ENCODE results near the gene LMX1B. TPM values are rescaled to one million over a fixed set of nuclear protein-coding genes. Genes with fewer than 3 reads are reported as not detected.

Gene LMX1B
- total RNA-seq, 1 donor from 2014 or later, result 0.71 TPM

- no peak for ATAC-seq
- no peak for DNase-seq (ENCODE audit: low spot score)
- intact Hi-C loops (cut with DNase I), result no loop called here
Measured at GRCh38 chr9:126669108-126669507, 55.4 kb downstream of the LMX1B start.

- ATAC-seq (no peak), DNase-seq (ENCODE audit: low spot score) (no peak)
- intact Hi-C loops (cut with DNase I), result no loop called here
Measured at GRCh38 chr9:126670270-126670669, 56.5 kb downstream of the LMX1B start.

- ATAC-seq, result peak; percentile 71
- DNase-seq (ENCODE audit: low spot score), result no peak
- intact Hi-C loops (cut with DNase I), result no loop called here
Measured at GRCh38 chr9:126671381-126671831, 57.7 kb downstream of the LMX1B start.

DNA sequence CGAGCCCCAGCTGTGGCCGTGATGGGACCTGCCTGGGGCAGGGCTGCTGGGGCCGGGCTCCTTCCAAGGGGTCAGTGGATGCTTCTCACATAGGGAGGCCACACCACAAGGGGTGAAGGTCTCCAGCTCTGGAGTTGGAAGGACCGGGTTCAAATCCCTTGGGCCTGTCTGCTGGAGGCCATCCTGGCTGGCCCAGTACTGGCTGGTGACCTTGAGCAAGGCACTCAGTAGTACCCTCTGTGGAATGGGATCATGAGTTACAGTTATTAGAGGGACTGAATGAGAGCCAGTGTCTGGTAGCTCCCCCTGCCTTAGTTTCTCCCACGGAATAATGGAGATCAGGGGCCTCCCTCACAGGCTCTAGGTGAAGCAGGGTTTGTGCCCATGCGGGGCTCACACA is 58.3 kb downstream of the LMX1B start:
- ATAC-seq (peak; percentile 26), DNase-seq (ENCODE audit: low spot score) (no peak)
- intact Hi-C loops (cut with DNase I), result no loop called here

DNA sequence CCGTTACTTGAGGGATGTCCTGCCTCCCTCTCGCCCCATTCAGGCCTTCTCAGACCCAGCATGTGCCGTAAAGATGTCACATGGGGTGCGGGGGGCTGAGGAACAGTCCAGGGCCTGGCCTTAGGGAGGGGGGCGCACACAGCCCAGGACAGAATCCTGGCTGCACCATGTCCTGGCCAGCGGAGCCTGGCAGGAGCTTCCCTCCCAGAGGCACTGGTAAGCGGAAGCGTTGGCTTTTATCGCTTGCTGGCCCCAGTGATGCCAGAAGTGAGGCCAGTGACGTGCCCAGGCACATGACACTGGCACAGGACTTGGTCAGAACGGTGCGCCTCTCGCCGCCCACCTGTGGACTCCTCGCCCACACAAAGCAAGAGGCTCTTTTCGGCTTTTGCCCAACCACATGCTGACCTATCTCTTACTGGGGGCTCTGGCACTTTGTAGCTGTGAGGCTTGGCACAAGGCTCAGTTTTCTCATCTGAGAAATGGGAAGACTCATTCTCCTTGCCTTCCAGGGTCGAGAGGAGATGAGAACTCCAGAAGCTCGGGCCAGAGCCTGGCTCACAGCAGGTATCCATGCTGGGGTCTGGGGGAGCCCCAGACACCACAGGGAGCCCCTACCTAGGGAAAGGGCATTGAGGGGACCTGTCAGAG is 59.0 kb downstream of the LMX1B start:
- DNase-seq (ENCODE audit: low spot score), result no peak
- intact Hi-C loops (cut with DNase I), result no loop called here
- no peak for ATAC-seq

GRCh38 chr9:126673689-126674364 is 60.1 kb downstream of the LMX1B start:
- intact Hi-C loops (cut with DNase I), result no loop called here
- ATAC-seq, result no peak
- no peak for DNase-seq (ENCODE audit: low spot score)

GRCh38 chr9:126674365-126675146 is 60.8 kb downstream of the LMX1B start:
- intact Hi-C loops (cut with DNase I), result no loop called here
- no peak for ATAC-seq
- no peak for DNase-seq (ENCODE audit: low spot score)

DNA sequence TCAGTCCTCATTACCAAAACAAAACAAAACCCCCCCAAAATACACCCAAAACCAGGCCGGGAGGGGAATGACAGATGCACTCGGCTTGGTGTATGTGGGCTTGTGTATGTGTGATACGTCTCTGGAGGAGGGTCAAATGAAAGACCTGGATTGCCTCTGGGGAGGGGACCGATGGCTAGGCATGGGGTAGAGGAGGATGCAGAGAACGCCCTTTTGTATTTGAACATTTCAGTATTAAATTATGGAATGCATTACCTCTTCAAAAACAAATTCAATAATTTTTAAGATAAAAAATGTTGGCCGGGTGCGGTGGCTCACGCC is 61.4 kb downstream of the LMX1B start:
- ATAC-seq, result no peak
- intact Hi-C loops (cut with DNase I), result no loop called here
- DNase-seq (ENCODE audit: low spot score), result no peak

- DNase-seq (ENCODE audit: low spot score) (no peak), ATAC-seq (no peak)
- intact Hi-C loops (cut with DNase I), result no loop called here
Measured at GRCh38 chr9:126676102-126676684, 62.5 kb downstream of the LMX1B start.

DNA sequence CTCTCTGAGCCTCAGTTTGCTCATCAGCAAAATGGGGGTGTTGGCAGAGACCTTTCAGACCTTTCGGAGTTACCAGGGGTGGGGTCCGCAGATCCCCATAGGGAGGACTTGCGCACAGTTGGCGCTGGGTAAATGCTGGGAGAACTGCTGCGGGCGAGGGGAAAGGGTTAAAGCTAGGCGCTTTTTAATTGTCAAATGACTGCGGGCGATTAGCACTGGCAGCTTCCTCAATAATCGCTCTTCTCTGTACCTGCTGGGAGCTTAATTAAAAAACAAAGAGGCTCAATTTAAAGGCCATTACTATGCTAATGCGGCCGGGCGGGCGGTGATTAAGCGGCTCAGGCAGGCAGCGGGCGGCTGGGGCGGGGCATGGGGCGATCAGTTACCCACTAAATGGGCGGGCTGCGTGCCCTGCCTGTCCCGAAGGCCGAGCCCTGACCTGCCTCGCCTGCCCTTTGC is 63.0 kb downstream of the LMX1B start:
- DNase-seq (ENCODE audit: low spot score), result no peak
- no peak for ATAC-seq
- intact Hi-C loops (cut with DNase I), result no loop called here

GRCh38 chr9:126677188-126678084 is 63.7 kb downstream of the LMX1B start:
- no peak for DNase-seq (ENCODE audit: low spot score)
- ATAC-seq, result no peak
- intact Hi-C loops (cut with DNase I), result no loop called here

DNA sequence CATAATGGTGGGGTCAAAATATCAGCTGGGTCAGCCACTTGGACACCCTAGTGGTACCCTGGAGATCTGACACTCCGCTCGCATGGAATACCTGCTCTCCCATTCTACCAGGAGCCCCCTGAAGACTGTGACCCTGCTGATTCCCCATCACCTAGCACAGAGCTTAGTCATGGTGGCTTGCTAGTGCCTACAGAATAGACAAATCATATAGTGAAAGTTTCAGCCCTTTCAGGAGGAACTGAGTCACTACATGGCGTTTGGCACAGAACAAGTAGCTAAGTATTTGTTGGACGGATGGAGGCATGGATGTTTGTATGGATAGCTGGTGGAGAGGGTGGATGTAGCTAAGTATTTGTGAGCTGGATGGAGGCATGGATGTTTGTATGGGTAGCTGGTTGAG is 65.3 kb downstream of the LMX1B start:
- DNase-seq (ENCODE audit: low spot score), result no peak
- intact Hi-C loops (cut with DNase I), result no loop called here
- ATAC-seq, result no peak

DNA sequence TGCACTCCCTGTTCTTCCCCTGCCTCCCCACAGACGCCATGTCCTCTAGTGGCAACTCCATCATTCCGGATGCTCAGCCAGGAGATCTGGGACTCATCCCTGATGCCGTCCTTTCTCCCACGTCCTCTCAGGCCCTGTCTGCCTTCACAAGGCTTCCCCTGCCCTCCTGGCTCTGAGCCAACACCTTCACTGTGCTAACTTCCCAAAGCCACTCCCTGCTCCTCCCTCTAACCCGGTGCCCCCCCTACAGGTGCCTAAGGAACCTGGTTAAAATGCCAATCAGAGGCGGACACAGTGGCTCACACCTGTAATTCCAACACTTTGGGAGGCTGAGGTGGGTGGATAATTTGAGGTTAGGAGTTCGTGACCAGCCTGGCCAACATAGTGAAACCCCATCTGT is 67.6 kb downstream of the LMX1B start:
- ATAC-seq, result no peak
- no peak for DNase-seq (ENCODE audit: low spot score)
- intact Hi-C loops (cut with DNase I), result no loop called here

DNA sequence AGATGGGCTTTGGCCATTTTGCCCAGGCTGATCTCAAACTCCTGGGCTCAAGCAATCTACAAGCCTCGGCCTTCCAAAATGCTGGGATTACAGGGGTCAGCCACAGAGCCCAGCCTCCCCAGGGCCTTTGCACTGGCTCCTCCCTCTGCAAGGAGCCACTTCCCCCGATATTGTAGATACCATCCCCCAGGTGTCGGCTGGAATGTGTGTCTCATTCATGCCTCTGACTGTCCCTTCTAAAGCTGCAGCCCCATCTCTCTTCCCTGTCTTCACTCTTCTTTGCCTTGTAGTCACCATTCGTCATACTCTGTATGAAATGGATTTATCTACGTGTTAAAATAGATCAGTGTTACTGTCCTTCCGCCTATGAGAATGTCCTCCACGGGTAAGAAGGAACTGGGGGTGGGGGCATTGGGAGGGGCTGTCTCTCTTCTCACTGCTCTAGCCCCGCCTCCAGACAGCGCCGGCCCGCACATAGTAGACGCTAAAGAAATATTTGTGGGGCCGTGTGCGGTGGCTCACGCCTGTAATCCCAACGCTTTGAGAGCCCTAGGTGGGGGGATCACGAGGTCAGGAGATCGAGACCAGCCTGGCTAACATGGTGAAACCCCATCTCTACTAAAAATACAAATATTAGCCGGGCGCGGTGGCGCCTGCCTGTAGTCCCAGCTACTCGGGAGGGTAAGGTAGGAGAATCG is 68.5 kb downstream of the LMX1B start:
- ATAC-seq (no peak), DNase-seq (ENCODE audit: low spot score) (no peak)
- intact Hi-C loops (cut with DNase I), result no loop called here

DNA sequence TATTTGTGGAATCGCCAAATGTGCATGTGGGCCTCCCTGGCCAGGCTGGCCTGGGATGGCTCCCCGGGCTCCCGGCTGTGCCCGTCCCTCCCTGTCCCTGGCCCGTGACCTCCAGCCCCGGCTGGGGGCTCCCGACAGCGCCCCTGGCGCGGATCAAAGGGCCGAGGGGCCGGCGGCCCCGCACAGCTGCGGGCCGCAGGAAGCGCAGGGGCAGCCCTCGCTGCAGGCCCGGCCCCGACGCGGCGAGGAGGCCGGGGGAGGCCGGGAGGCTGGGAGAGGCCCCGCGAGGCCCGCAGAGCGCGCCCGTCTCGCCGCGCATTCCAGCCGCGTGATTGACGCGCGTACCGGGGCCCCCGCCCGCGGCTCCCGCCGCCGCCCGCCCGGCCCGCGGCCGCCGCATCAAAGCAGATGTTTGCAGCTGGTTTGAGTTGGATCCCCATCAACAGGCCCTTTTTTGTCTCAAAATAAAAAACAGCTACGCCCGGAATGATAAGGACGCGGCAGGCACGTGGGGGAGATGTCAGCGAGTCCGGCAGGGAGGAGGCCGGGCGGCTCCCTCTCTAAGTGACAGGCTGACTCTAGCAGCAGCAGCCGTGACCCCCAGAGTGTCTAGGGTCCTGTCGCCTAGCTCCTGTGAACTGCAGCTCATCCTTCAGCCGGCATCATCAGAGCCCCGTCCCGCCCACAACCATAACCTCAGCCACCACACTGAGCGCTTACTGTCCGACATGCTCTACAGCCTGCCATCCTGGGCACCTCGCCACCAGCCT is 69.4 kb downstream of the LMX1B start:
- intact Hi-C loops (cut with DNase I), result no loop called here
- DNase-seq (ENCODE audit: low spot score), result no peak
- ATAC-seq, result no peak

GRCh38 chr9:126683698-126684044 is 69.9 kb downstream of the LMX1B start:
- DNase-seq (ENCODE audit: low spot score) (no peak), ATAC-seq (no peak)
- intact Hi-C loops (cut with DNase I), result no loop called here

GRCh38 chr9:126684345-126684744 is 70.6 kb downstream of the LMX1B start:
- ATAC-seq, result no peak
- DNase-seq (ENCODE audit: low spot score), result no peak
- intact Hi-C loops (cut with DNase I), result no loop called here

GRCh38 chr9:126684965-126685465 is 71.3 kb downstream of the LMX1B start:
- no peak for DNase-seq (ENCODE audit: low spot score)
- ATAC-seq, result no peak
- intact Hi-C loops (cut with DNase I), result no loop called here

Measured in sciatic nerve (tissue), 2 donors.